ENCODE measurements around the gene TBC1D10B. TPM values are rescaled to one million over a fixed set of nuclear protein-coding genes. Genes with fewer than 3 reads are reported as not detected.
A peak's percentile ranks its signal among the peaks of the same experiment; 100 is the strongest.

Gene TBC1D10B
- total and polyA plus RNA-seq, 4 experiments from 2014 or later = 8.5 to 55.3 (median 31.6) TPM

GRCh38 chr16:30406795-30407101, 36.5 kb upstream of the TBC1D10B start:
- peak overlapping the region; percentile 42 to 65 for H3K4me3 ChIP-seq (ENCODE audit: low read length in 2 of 2)
- peaks cover 0 to 3% of the 10 kb centered on the region in 2 donors for H3K36me3 Mint-ChIP-seq
- no peak for DNase-seq
- peaks cover 0 to 1% (median 0%) of the 10 kb centered on the region in 8 donors for H3K9me3 Mint-ChIP-seq
- H3K27ac ChIP-seq (ENCODE audit: low read depth, low read length) = peak overlapping the region; percentile 59
- peak overlapping the region; percentile 91 to 100 (median 97) for H3K4me3 Mint-ChIP-seq
- peaks cover 24% of the 10 kb centered on the region for H3K4me1 ChIP-seq (ENCODE audit: insufficient read depth, low read length)
- H3K36me3 ChIP-seq (ENCODE audit: insufficient read depth, low read length) = no peaks in the 10 kb centered on the region
- peaks cover 18 to 31% (median 23%) of the 10 kb centered on the region in 4 donors for H3K4me1 Mint-ChIP-seq
- CTCF ChIA-PET (ENCODE audit: partially characterized antibody) = interaction anchor here (0.6 to 5.3 kb wide), 11 partner anchors 11 to 315 kb away, joined by 3 to 41 read pairs (median 5); partner anchors contain the start of genes DCTPP1, SEPTIN1, TBC1D10B and TBX6
- no peaks in the 10 kb centered on the region for H3K27me3 Mint-ChIP-seq
- POLR2A ChIA-PET (ENCODE audit: partially characterized antibody) = interaction anchor here (0.6 to 23.0 kb wide), 21 partner anchors 9 to 341 kb away, joined by 3 to 540 read pairs (median 9); partner anchors contain the start of genes ALDOA, CD2BP2, CORO1A and DCTPP1
- H3K27ac Mint-ChIP-seq = peak overlapping the region; percentile 88 to 95 (median 93)
- no peaks in the 10 kb centered on the region for H3K27me3 ChIP-seq (ENCODE audit: insufficient read depth, low read length)
- intact Hi-C loops (cut with micrococcal nuclease) = loop anchor here (1.0 to 10.0 kb wide), 4 partner anchors 28 to 282 kb away; partner anchors contain the start of genes MAPK3 and TBC1D10B
- no peaks in the 10 kb centered on the region for H3K9me3 ChIP-seq (ENCODE audit: control insufficient read depth in 1 of 2, low read length in 2 of 2)

- ChIA-PET POLR2A (ENCODE audit: partially characterized antibody) (interaction anchor here (23.0 kb wide), 1 partner anchor 20 kb away, joined by 540 read pairs; the partner anchor contains the start of gene SEPTIN1), CTCF (ENCODE audit: partially characterized antibody) (interaction anchor here (0.7 to 2.9 kb wide), 4 partner anchors 9 to 31 kb away, joined by 3 to 7 read pairs (median 4); partner anchors contain the start of gene SEPTIN1)
- no peak for DNase-seq
- Mint-ChIP-seq H3K36me3 (peaks cover 4 to 13% of the 10 kb centered on the region in 2 donors), H3K4me3 (peak overlapping the region; percentile 30 to 97 (median 89)), H3K9me3 (peaks cover 0 to under 1% (median 0%) of the 10 kb centered on the region in 8 donors), H3K4me1 (peaks cover 10 to 38% (median 25%) of the 10 kb centered on the region in 4 donors), H3K27me3 (no peaks in the 10 kb centered on the region), H3K27ac (peak overlapping the region in 3 of 7 donors; percentile 79 to 87 (median 80))
- intact Hi-C loops (cut with micrococcal nuclease) = loop anchor here (10.0 kb wide), 1 partner anchor 277 kb away; the partner anchor contains the start of gene MAPK3
- no peak overlapping the region for H3K27ac ChIP-seq (ENCODE audit: low read depth, low read length)
- peaks cover 13% of the 10 kb centered on the region for H3K36me3 ChIP-seq (ENCODE audit: insufficient read depth, low read length)
- H3K9me3 ChIP-seq (ENCODE audit: control insufficient read depth in 1 of 2, low read length in 2 of 2) = no peaks in the 10 kb centered on the region
- no peak overlapping the region for H3K4me3 ChIP-seq (ENCODE audit: low read length in 2 of 2)
- H3K4me1 ChIP-seq (ENCODE audit: insufficient read depth, low read length) = peaks cover 23% of the 10 kb centered on the region
- no peaks in the 10 kb centered on the region for H3K27me3 ChIP-seq (ENCODE audit: insufficient read depth, low read length)
Measured at GRCh38 chr16:30401768-30402425, 31.6 kb upstream of the TBC1D10B start.

GRCh38 chr16:30399435-30400186, 29.3 kb upstream of the TBC1D10B start:
- H3K36me3 Mint-ChIP-seq = peaks cover 5 to 17% of the 10 kb centered on the region in 2 donors
- Histone ChIP-seq H3K4me3 (ENCODE audit: low read length in 2 of 2) (peak overlapping the region in 1 of 2 donors; percentile 60), H3K4me1 (ENCODE audit: insufficient read depth, low read length) (peaks cover 31% of the 10 kb centered on the region), H3K36me3 (ENCODE audit: insufficient read depth, low read length) (peaks cover 13% of the 10 kb centered on the region), H3K9me3 (ENCODE audit: control insufficient read depth in 1 of 2, low read length in 2 of 2) (no peaks in the 10 kb centered on the region), H3K27ac (ENCODE audit: low read depth, low read length) (peak overlapping the region; percentile 46), H3K27me3 (ENCODE audit: insufficient read depth, low read length) (no peaks in the 10 kb centered on the region)
- no peaks in the 10 kb centered on the region for H3K27me3 Mint-ChIP-seq
- H3K4me1 Mint-ChIP-seq = peaks cover 14 to 47% (median 32%) of the 10 kb centered on the region in 4 donors
- DNase-seq = no peak
- ChIA-PET CTCF (ENCODE audit: partially characterized antibody) (interaction anchor here (0.6 to 2.8 kb wide), 3 partner anchors 10 to 82 kb away, joined by 3 to 14 read pairs (median 4); partner anchors contain the start of gene TBC1D10B), POLR2A (ENCODE audit: partially characterized antibody) (interaction anchor here (1.5 to 23.0 kb wide), 4 partner anchors 10 to 29 kb away, joined by 12 to 540 read pairs (median 14); partner anchors contain the start of genes SEPTIN1 and TBC1D10B)
- H3K9me3 Mint-ChIP-seq = no peaks in the 10 kb centered on the region
- peak overlapping the region; percentile 86 to 97 (median 89) for H3K4me3 Mint-ChIP-seq
- intact Hi-C loops (cut with micrococcal nuclease) = loop anchor here (10.0 kb wide), 1 partner anchor 275 kb away; the partner anchor contains the start of gene MAPK3
- H3K27ac Mint-ChIP-seq = peak overlapping the region; percentile 81 to 93 (median 87)

- peaks cover 32% of the 10 kb centered on the region for H3K4me1 ChIP-seq (ENCODE audit: insufficient read depth, low read length)
- intact Hi-C loops (cut with micrococcal nuclease) = no loop called here
- CTCF ChIA-PET (ENCODE audit: partially characterized antibody) = interaction anchor here (0.6 to 2.8 kb wide), 3 partner anchors 10 to 83 kb away, joined by 3 to 14 read pairs (median 4); partner anchors contain the start of gene TBC1D10B
- H3K27ac ChIP-seq (ENCODE audit: low read depth, low read length) = no peak overlapping the region
- no peaks in the 10 kb centered on the region for H3K9me3 ChIP-seq (ENCODE audit: control insufficient read depth in 1 of 2, low read length in 2 of 2)
- Mint-ChIP-seq H3K36me3 (peaks cover 5 to 17% of the 10 kb centered on the region in 2 donors), H3K27ac (peak overlapping the region in 5 of 7 donors; percentile 19 to 87 (median 72)), H3K4me1 (peaks cover 14 to 51% (median 33%) of the 10 kb centered on the region in 4 donors), H3K4me3 (peak overlapping the region in 7 of 8 donors; percentile 27 to 97 (median 60)), H3K9me3 (no peaks in the 10 kb centered on the region), H3K27me3 (no peaks in the 10 kb centered on the region)
- H3K4me3 ChIP-seq (ENCODE audit: low read length in 2 of 2) = no peak overlapping the region
- H3K36me3 ChIP-seq (ENCODE audit: insufficient read depth, low read length) = peaks cover 13% of the 10 kb centered on the region
- DNase-seq = no peak
- H3K27me3 ChIP-seq (ENCODE audit: insufficient read depth, low read length) = no peaks in the 10 kb centered on the region
- POLR2A ChIA-PET (ENCODE audit: partially characterized antibody) = interaction anchor here (0.9 to 23.0 kb wide), 6 partner anchors 8 to 29 kb away, joined by 3 to 540 read pairs (median 12); partner anchors contain the start of genes SEPTIN1, TBC1D10B and ZNF771
Measured at GRCh38 chr16:30398661-30399434, 28.6 kb upstream of the TBC1D10B start.

- DNase-seq = no peak
- Mint-ChIP-seq H3K27me3 (no peaks in the 10 kb centered on the region), H3K4me3 (no peak overlapping the region), H3K4me1 (peaks cover 14 to 51% (median 33%) of the 10 kb centered on the region in 4 donors), H3K27ac (no peak overlapping the region), H3K9me3 (no peaks in the 10 kb centered on the region), H3K36me3 (peaks cover 5 to 17% of the 10 kb centered on the region in 2 donors)
- Histone ChIP-seq H3K9me3 (ENCODE audit: control insufficient read depth in 1 of 2, low read length in 2 of 2) (no peaks in the 10 kb centered on the region), H3K36me3 (ENCODE audit: insufficient read depth, low read length) (peaks cover 13% of the 10 kb centered on the region), H3K27me3 (ENCODE audit: insufficient read depth, low read length) (no peaks in the 10 kb centered on the region), H3K4me1 (ENCODE audit: insufficient read depth, low read length) (peaks cover 32% of the 10 kb centered on the region), H3K4me3 (ENCODE audit: low read length in 2 of 2) (no peak overlapping the region), H3K27ac (ENCODE audit: low read depth, low read length) (no peak overlapping the region)
- ChIA-PET POLR2A (ENCODE audit: partially characterized antibody) (interaction anchor here (0.9 to 23.0 kb wide), 3 partner anchors 9 to 20 kb away, joined by 3 to 540 read pairs (median 13); partner anchors contain the start of genes SEPTIN1 and ZNF771), CTCF (ENCODE audit: partially characterized antibody) (interaction anchor here (0.6 to 5.9 kb wide), 3 partner anchors 11 to 27 kb away, joined by 3 to 33 read pairs (median 14); partner anchors contain the start of genes SEPTIN1 and TBC1D10B)
- intact Hi-C loops (cut with micrococcal nuclease) = no loop called here
Measured at GRCh38 chr16:30397776-30398660, 27.7 kb upstream of the TBC1D10B start.

Measured in CD4-positive, alpha-beta memory T cell (primary cell).